Panc1 (cell line): ENCODE data around the gene IGFLR1.

Source experiments
- CTCF ChIP-seq: fragments of 450-650 bp; IDR thresholded peaks from 2 replicates; pipeline ENCODE4 v1.5.1; 2017; ENCODE audit warnings: mild to moderate bottlenecking
- POLR2AphosphoS5 ChIP-seq: IDR thresholded peaks from 2 replicates; pipeline ENCODE4 v1.6.1; 2012; ENCODE audit warnings: mild to moderate bottlenecking, low read depth, low read length, moderate library complexity
- REST ChIP-seq, 2 experiments: IDR thresholded peaks; 2 replicates each; pipeline ENCODE4 v1.6.1; 2011 to 2012; ENCODE audit warnings: low read depth in 2 of 2, control low read depth in 1 of 2, low read length in 1 of 2, mild to moderate bottlenecking in 1 of 2, moderate library complexity in 1 of 2; ENCODE audit not compliant: insufficient read depth in 1 of 2

DNA sequence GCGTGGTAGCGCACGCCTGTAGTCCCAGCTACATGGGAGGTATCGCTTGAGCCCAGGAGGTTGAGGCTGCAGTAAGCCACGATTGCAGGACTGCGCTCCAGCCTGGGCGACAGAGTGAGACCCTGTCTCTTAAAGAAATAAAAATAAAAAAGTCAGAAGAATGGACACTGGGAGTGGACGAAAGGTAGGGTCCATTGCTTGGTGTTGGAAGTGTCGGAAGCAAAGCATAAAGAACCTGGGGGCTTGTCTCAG is 32.7 kb upstream of the IGFLR1 start:
- TF ChIP-seq POLR2AphosphoS5 (no peak), CTCF (no peak), REST (IDR thresholded peaks at IDR 0.05; ENCODE audit: insufficient read depth in 1 of 2, low read depth in 2 of 2, low read length in 1 of 2) (no peak)
